ENCODE data around the gene NTM.
A peak's percentile ranks its signal among the peaks of the same experiment; 100 is the strongest.
"Not testable (repeated sequence)": the region's sequence is repeated elsewhere in the genome, so short reads cannot be mapped to it uniquely, and the experiment has no call there.

The NTM gene

GRCh38 chr11:132336781-132337535, 966.5 kb downstream of the NTM start:
- DNase-seq, result no peak

GRCh38 chr11:132337819-132338416, 967.5 kb downstream of the NTM start:
- no peak for DNase-seq

- DNase-seq, result no peak
Measured at GRCh38 chr11:132342408-132342807, 972.0 kb downstream of the NTM start.

- DNase-seq, result no peak
Measured at GRCh38 chr11:132343445-132344175, 973.2 kb downstream of the NTM start.

- no peak for DNase-seq
Measured at GRCh38 chr11:132346558-132347148, 976.2 kb downstream of the NTM start.

GRCh38 chr11:132347156-132348090, 977.0 kb downstream of the NTM start:
- peak in 2 of 3 experiments; percentile 12 to 53 for DNase-seq

GRCh38 chr11:132349811-132350733, 979.7 kb downstream of the NTM start:
- no peak for DNase-seq

- no peak for DNase-seq
Measured at GRCh38 chr11:132351050-132351449, 980.6 kb downstream of the NTM start.

GRCh38 chr11:132352497-132352896, 982.1 kb downstream of the NTM start:
- DNase-seq, result no peak

- DNase-seq, result no peak
Measured at GRCh38 chr11:132353255-132353654, 982.8 kb downstream of the NTM start.

GRCh38 chr11:132357811-132358572, 987.6 kb downstream of the NTM start:
- DNase-seq, result no peak

GRCh38 chr11:132358573-132358953, 988.1 kb downstream of the NTM start:
- DNase-seq, result no peak

- peak in 1 of 3 experiments; percentile 54 for DNase-seq
Measured at GRCh38 chr11:132361011-132361550, 990.7 kb downstream of the NTM start.

GRCh38 chr11:132365650-132366049, 995.2 kb downstream of the NTM start:
- no peak for DNase-seq

- no peak for DNase-seq
Measured at GRCh38 chr11:132367293-132367692, 996.9 kb downstream of the NTM start.

GRCh38 chr11:132370114-132370513, 999.7 kb downstream of the NTM start:
- DNase-seq, result not testable (repeated sequence)

- no peak for DNase-seq
Measured at GRCh38 chr11:132373405-132374143, 1003.2 kb downstream of the NTM start.

GRCh38 chr11:132379540-132379939, 1009.1 kb downstream of the NTM start:
- DNase-seq, result no peak

All from NCI-H1417 (cell line).